Caco-2 (cell line): ENCODE results near the gene PHETA1. TPM values are rescaled to one million over a fixed set of nuclear protein-coding genes. Genes with fewer than 3 reads are reported as not detected.

ENCODE experiments used
- BruUV-seq: library from RNA; stranded (reverse); fragments of 400-500 nt; replicated peaks from 2 replicates; lab custom pipeline; 2021; lab: Mats Ljungman, UMichigan
- CTCF ChIA-PET: fragments of 300-600 bp; sonication (Branson Sonifier 250); formaldehyde crosslinking; loops from one replicate; lab custom pipeline; 2022; ENCODE audit warnings: antibody characterized with exemption; lab: Charles Lee
- POLR2A ChIA-PET: fragments of 300-600 bp; sonication (Branson Sonifier 250); formaldehyde crosslinking; loops from one replicate; lab custom pipeline; 2022; ENCODE audit warnings: antibody characterized with exemption; lab: Charles Lee
- DNase-seq, 2 experiments: peaks; one replicate each; pipeline versions ENCODE4 v3.0.0 to v3.0.0-alpha.2; 2020 to 2022
- H3K27me3 ChIP-seq: replicated peaks from 2 replicates; pipeline ENCODE4 v1.6.0; 2011; ENCODE audit warnings: low read length; ENCODE audit not compliant: control insufficient read depth, insufficient read depth
- H3K36me3 ChIP-seq: 2 replicates; pipeline ENCODE4 v1.5.1; 2011; ENCODE audit warnings: low read length; ENCODE audit not compliant: control insufficient read depth, insufficient read depth
- H3K4me1 ChIP-seq: fragments of 250-450 bp; sonication (Bioruptor Pico); 2 replicates; pipeline ENCODE4 v1.5.1; 2020; ENCODE audit warnings: mild to moderate bottlenecking
- H3K4me3 ChIP-seq: 2 replicates; pipeline ENCODE4 v1.5.1; 2011; ENCODE audit warnings: low read depth, mild to moderate bottlenecking, control low read depth, low read length
- H3K9me3 ChIP-seq: fragments of 250-450 bp; sonication (Bioruptor Pico); 2 replicates; pipeline ENCODE4 v1.5.1; 2020; ENCODE audit warnings: mild to moderate bottlenecking, moderate library complexity
- H3K27ac Mint-ChIP-seq: one replicate; pipeline ENCODE4 v1.8.0; 2022; ENCODE audit warnings: mixed read lengths; ENCODE audit not compliant: unreplicated experiment
- H3K27me3 Mint-ChIP-seq: one replicate; pipeline ENCODE4 v1.8.0; 2022; ENCODE audit warnings: mixed read lengths; ENCODE audit not compliant: insufficient read depth, unreplicated experiment
- H3K36me3 Mint-ChIP-seq: one replicate; pipeline ENCODE4 v1.8.0; 2022; ENCODE audit warnings: mild to moderate bottlenecking, mixed read lengths; ENCODE audit not compliant: insufficient read depth, unreplicated experiment
- H3K4me1 Mint-ChIP-seq: one replicate; pipeline ENCODE4 v1.8.0; 2022; ENCODE audit warnings: low read depth, mixed read lengths; ENCODE audit not compliant: unreplicated experiment
- H3K4me3 Mint-ChIP-seq: one replicate; pipeline ENCODE4 v1.8.0; 2022; ENCODE audit warnings: mild to moderate bottlenecking, moderate library complexity, mixed read lengths; ENCODE audit not compliant: unreplicated experiment
- H3K9me3 Mint-ChIP-seq: one replicate; pipeline ENCODE4 v1.8.0; 2022; ENCODE audit warnings: mixed read lengths; ENCODE audit not compliant: unreplicated experiment
- intact Hi-C: fragments of 100-400 bp; cut with micrococcal nuclease; formaldehyde crosslinking; loops from one replicate; pipeline ENCODE4 v1.10.0; 2022; ENCODE audit not compliant: unreplicated experiment
- total RNA-seq: library from RNA; stranded (reverse); gene quantifications from 2 replicates; pipeline ENCODE4 v1.2.3, GENCODE V29; 2022
- TF ChIP-seq, protein P1 (sequence below), 2 experiments: fragments of 200-600 bp in 1 of 2; IDR thresholded peaks; 1 replicate in 1 of 2; 2 replicates in 1 of 2; pipeline versions ENCODE4 v1.5.1 to v1.8.0; 2011 to 2022; ENCODE audit warnings: antibody characterized with exemption in 1 of 2, control low read depth in 1 of 2, inconsistent platforms in 1 of 2, low read depth in 1 of 2, low read length in 1 of 2, mild to moderate bottlenecking in 1 of 2, moderate library complexity in 1 of 2; ENCODE audit not compliant: insufficient read depth in 1 of 2, severe bottlenecking in 1 of 2, unreplicated experiment in 1 of 2

PHETA1 gene
- total RNA-seq, 1 experiment from 2014 or later = 14.9 TPM

DNA sequence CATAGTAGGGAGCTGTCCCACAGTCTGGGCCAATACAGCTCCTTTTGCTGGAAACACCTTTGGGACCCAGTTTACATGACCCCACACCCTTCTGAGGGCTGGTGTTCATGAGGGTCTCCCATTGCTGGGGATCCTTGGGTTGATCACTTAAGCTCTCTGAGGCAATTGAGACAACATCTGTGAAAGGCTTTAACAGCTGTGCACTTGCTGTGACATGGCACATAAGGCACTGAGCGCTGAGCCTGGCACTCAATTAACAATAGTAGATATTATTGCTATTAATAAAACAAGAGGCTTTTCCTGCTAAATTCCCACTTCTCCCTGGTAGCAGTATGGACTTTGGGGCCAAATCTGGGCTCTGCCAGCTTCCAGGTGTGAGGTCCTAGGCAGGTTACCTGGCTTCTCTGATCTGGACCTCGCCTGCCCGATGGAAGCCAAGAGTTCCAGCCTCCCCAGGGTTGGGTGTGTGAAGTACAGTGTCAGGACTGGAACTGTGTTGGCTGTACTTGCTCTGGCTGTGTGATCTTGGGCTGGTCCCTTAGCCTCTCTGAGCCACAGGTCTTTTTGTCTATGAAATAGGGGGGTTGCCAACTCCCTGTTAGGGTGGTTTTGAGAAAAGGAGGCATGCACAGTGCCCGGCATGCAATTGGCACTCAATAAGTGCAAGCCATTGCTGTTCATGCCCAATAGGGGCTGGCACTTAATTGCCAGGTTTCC, 39.9 kb upstream of the PHETA1 start:
- CTCF ChIA-PET = interaction anchor here (0.5 kb wide), 1 partner anchor 33 kb away, joined by 3 read pairs; no protein-coding TSS in a partner anchor
- no peaks in the 10 kb centered on the region for H3K9me3 Mint-ChIP-seq
- Histone ChIP-seq H3K27me3 (no peaks in the 10 kb centered on the region), H3K9me3 (no peaks in the 10 kb centered on the region), H3K4me1 (peaks cover 14% of the 10 kb centered on the region), H3K36me3 (no peaks in the 10 kb centered on the region), H3K4me3 (no peak overlapping the region)
- no peak overlapping the region for H3K27ac Mint-ChIP-seq
- TF ChIP-seq, protein P1, sequence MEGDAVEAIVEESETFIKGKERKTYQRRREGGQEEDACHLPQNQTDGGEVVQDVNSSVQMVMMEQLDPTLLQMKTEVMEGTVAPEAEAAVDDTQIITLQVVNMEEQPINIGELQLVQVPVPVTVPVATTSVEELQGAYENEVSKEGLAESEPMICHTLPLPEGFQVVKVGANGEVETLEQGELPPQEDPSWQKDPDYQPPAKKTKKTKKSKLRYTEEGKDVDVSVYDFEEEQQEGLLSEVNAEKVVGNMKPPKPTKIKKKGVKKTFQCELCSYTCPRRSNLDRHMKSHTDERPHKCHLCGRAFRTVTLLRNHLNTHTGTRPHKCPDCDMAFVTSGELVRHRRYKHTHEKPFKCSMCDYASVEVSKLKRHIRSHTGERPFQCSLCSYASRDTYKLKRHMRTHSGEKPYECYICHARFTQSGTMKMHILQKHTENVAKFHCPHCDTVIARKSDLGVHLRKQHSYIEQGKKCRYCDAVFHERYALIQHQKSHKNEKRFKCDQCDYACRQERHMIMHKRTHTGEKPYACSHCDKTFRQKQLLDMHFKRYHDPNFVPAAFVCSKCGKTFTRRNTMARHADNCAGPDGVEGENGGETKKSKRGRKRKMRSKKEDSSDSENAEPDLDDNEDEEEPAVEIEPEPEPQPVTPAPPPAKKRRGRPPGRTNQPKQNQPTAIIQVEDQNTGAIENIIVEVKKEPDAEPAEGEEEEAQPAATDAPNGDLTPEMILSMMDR (IDR thresholded peaks at IDR 0.05; ENCODE audit: insufficient read depth in 1 of 2, low read depth in 1 of 2, low read length in 1 of 2, severe bottlenecking in 1 of 2, unreplicated experiment in 1 of 2) = no peak
- H3K4me1 Mint-ChIP-seq = peaks cover 11% of the 10 kb centered on the region
- no peak overlapping the region for H3K4me3 Mint-ChIP-seq
- no TSS peak for BruUV-seq
- intact Hi-C loops = no loop called here
- POLR2A ChIA-PET = no interaction called here
- no peak for DNase-seq
- no peaks in the 10 kb centered on the region for H3K27me3 Mint-ChIP-seq
- peaks cover 22% of the 10 kb centered on the region for H3K36me3 Mint-ChIP-seq

DNA sequence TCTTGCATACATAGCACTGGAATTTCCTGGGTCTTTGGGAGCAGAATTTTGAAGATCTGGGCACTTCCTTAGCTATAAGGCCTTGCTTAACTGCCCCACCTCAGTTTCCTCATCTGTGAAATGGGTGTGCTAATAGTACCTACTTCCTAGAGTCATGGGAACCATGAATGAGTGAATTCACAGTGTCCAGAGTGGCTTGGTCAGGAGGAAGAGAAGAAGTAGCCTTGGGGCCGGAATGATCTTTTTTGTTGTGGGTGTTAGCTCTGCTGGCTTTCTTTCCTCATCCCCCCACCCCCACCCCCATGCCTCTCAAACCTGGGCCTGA, 39.2 kb upstream of the PHETA1 start:
- ChIA-PET CTCF (interaction anchor here (0.5 to 0.6 kb wide), 2 partner anchors 19 to 33 kb away, joined by 3 to 4 read pairs; no protein-coding TSS in a partner anchor), POLR2A (no interaction called here)
- Histone ChIP-seq H3K9me3 (no peaks in the 10 kb centered on the region), H3K27me3 (no peaks in the 10 kb centered on the region), H3K36me3 (no peaks in the 10 kb centered on the region), H3K4me1 (peaks cover 14% of the 10 kb centered on the region), H3K4me3 (no peak overlapping the region)
- BruUV-seq = no TSS peak
- TF ChIP-seq, protein P1 (IDR thresholded peaks at IDR 0.05; ENCODE audit: insufficient read depth in 1 of 2, low read depth in 1 of 2, low read length in 1 of 2, severe bottlenecking in 1 of 2, unreplicated experiment in 1 of 2) = no peak
- Mint-ChIP-seq H3K4me1 (peaks cover 11% of the 10 kb centered on the region), H3K27me3 (no peaks in the 10 kb centered on the region), H3K4me3 (no peak overlapping the region), H3K9me3 (no peaks in the 10 kb centered on the region), H3K36me3 (peaks cover 22% of the 10 kb centered on the region), H3K27ac (no peak overlapping the region)
- no peak for DNase-seq
- intact Hi-C loops = no loop called here

DNA sequence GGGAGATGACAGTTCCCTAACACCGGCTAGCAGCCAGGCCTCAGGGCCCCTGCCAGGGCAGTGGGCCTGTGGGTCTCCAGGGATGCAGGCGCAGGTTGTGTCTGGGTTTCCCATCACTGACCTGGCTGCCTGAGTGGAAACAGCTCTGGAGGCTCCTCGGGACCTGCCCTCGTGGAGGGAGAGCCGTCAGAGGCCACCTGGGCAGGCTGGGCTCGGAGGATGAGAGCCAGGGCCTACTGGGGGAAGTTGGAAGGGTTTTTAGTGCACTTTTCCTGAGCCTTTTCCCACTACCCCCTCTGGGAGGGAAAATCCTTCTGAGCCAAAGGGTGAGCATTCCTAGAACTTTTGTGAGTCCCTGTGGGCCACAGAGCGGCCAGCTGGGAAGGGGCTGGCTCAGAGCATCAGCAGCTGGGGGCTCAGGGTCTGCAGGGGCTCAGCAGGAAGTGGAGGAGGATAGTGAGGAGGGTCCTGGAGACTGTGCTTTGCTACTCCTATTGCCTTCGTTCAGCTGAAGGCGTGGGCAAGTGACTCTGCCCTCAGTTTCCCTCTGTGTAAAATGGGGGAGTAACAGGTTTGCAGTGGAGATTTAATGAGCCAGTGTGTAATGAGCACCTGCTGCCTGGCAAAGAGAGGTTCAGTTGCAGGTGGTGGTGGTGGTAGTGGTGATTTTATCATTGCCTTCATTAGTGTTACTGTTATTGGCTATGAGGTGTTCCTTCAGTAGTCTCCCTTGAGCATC, 38.7 kb upstream of the PHETA1 start:
- Mint-ChIP-seq H3K27ac (no peak overlapping the region), H3K4me3 (peak overlapping the region; percentile 80), H3K9me3 (no peaks in the 10 kb centered on the region), H3K4me1 (peaks cover 11% of the 10 kb centered on the region), H3K36me3 (peaks cover 22% of the 10 kb centered on the region), H3K27me3 (no peaks in the 10 kb centered on the region)
- Histone ChIP-seq H3K27me3 (no peaks in the 10 kb centered on the region), H3K36me3 (no peaks in the 10 kb centered on the region), H3K4me1 (peaks cover 14% of the 10 kb centered on the region), H3K9me3 (no peaks in the 10 kb centered on the region), H3K4me3 (no peak overlapping the region)
- ChIA-PET POLR2A (no interaction called here), CTCF (interaction anchor here (0.6 kb wide), 1 partner anchor 20 kb away, joined by 4 read pairs; no protein-coding TSS in a partner anchor)
- BruUV-seq = no TSS peak
- intact Hi-C loops = no loop called here
- TF ChIP-seq, protein P1 (IDR thresholded peaks at IDR 0.05; ENCODE audit: insufficient read depth in 1 of 2, low read depth in 1 of 2, low read length in 1 of 2, severe bottlenecking in 1 of 2, unreplicated experiment in 1 of 2) = no peak
- DNase-seq = no peak
